Measurements from ENCODE around the gene SMURF2.
"Not testable (repeated sequence)": the region's sequence is repeated elsewhere in the genome, so short reads cannot be mapped to it uniquely, and the experiment has no call there.

Gene SMURF2

GRCh38 chr17:64661976-64662773, at the start of gene SMURF2:
TSS of gene SMURF2 (minus strand) at chr17:64662307. CDS start at chr17:64661880, 427 bp downstream.
- DNase-seq: peak; percentile 49

- DNase-seq: no peak
Observed at GRCh38 chr17:64709481-64709880, 47.4 kb upstream of the SMURF2 start.

GRCh38 chr17:64707050-64707591, 45.0 kb upstream of the SMURF2 start:
- DNase-seq: no peak

GRCh38 chr17:64706224-64707049, 44.3 kb upstream of the SMURF2 start:
- DNase-seq: no peak

- DNase-seq: no peak
Observed at GRCh38 chr17:64702815-64703214, 40.7 kb upstream of the SMURF2 start.

- no peak for DNase-seq
Observed at GRCh38 chr17:64698725-64699124, 36.6 kb upstream of the SMURF2 start.

GRCh38 chr17:64694207-64694606, 32.1 kb upstream of the SMURF2 start:
- DNase-seq: peak; percentile 17

GRCh38 chr17:64692187-64692586, 30.1 kb upstream of the SMURF2 start:
- DNase-seq: no peak

GRCh38 chr17:64689106-64689505, 27.0 kb upstream of the SMURF2 start:
- DNase-seq: no peak

- no peak for DNase-seq
Observed at GRCh38 chr17:64688481-64688880, 26.4 kb upstream of the SMURF2 start.

- no peak for DNase-seq
Observed at GRCh38 chr17:64687961-64688360, 25.9 kb upstream of the SMURF2 start.

GRCh38 chr17:64687376-64687775, 25.3 kb upstream of the SMURF2 start:
- DNase-seq: no peak

- no peak for DNase-seq
Observed at GRCh38 chr17:64686705-64687104, 24.6 kb upstream of the SMURF2 start.

GRCh38 chr17:64685705-64686104, 23.6 kb upstream of the SMURF2 start:
- DNase-seq: no peak

- no peak for DNase-seq
Observed at GRCh38 chr17:64683796-64684195, 21.7 kb upstream of the SMURF2 start.

- DNase-seq: no peak
Observed at GRCh38 chr17:64682261-64683181, 20.4 kb upstream of the SMURF2 start.

- DNase-seq: no peak
Observed at GRCh38 chr17:64679710-64680216, 17.7 kb upstream of the SMURF2 start.

- no peak for DNase-seq
Observed at GRCh38 chr17:64676763-64677162, 14.7 kb upstream of the SMURF2 start.

GRCh38 chr17:64670843-64671590, 8.9 kb upstream of the SMURF2 start:
- not testable (repeated sequence) for DNase-seq

- not testable (repeated sequence) for DNase-seq
Observed at GRCh38 chr17:64667807-64668721, 6.0 kb upstream of the SMURF2 start.
